OCI-LY1 (cell line): ENCODE results near the gene CHM.

ENCODE experiments used
- EZH2 ChIP-seq: fragments of 200-600 bp; sonication (generic), shearing (Covaris generic); IDR thresholded peaks from 2 replicates; pipeline ENCODE4 v1.8.0; 2017; ENCODE audit warnings: borderline replicate concordance, mixed run types, mild to moderate bottlenecking, antibody characterized with exemption, low read length, moderate library complexity, mixed read lengths
- TF ChIP-seq, protein P1 (sequence below): fragments of 200-600 bp; sonication (generic), shearing (Covaris generic); IDR thresholded peaks from 2 replicates; pipeline ENCODE4 v1.5.1; 2017; ENCODE audit warnings: mild to moderate bottlenecking, antibody characterized with exemption, low read length, moderate library complexity, mixed read lengths

DNA sequence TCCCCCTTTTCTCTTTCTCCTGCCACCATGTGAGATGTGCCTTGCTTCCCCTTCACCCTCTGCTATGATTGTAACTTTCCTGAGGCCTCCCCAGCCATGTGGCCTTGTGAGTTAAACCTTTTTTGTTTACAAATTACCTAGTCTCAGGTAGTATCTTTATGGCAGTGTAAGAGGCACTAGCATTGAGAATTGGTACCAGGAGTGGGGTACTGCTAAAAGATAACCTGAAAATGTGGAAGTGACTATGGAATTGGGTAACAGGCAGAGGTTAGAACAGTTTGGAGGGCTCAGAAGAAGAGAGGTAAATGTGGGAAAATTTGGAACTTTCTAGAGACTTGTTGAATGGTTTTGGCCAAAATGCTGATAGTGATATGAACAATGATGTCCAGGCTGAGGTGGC, 182.0 kb downstream of the CHM start:
- TF ChIP-seq, protein P1, sequence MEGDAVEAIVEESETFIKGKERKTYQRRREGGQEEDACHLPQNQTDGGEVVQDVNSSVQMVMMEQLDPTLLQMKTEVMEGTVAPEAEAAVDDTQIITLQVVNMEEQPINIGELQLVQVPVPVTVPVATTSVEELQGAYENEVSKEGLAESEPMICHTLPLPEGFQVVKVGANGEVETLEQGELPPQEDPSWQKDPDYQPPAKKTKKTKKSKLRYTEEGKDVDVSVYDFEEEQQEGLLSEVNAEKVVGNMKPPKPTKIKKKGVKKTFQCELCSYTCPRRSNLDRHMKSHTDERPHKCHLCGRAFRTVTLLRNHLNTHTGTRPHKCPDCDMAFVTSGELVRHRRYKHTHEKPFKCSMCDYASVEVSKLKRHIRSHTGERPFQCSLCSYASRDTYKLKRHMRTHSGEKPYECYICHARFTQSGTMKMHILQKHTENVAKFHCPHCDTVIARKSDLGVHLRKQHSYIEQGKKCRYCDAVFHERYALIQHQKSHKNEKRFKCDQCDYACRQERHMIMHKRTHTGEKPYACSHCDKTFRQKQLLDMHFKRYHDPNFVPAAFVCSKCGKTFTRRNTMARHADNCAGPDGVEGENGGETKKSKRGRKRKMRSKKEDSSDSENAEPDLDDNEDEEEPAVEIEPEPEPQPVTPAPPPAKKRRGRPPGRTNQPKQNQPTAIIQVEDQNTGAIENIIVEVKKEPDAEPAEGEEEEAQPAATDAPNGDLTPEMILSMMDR, result no peak
- TF ChIP-seq EZH2, result no peak
